ENCODE results near the gene PMPCA.

DNA sequence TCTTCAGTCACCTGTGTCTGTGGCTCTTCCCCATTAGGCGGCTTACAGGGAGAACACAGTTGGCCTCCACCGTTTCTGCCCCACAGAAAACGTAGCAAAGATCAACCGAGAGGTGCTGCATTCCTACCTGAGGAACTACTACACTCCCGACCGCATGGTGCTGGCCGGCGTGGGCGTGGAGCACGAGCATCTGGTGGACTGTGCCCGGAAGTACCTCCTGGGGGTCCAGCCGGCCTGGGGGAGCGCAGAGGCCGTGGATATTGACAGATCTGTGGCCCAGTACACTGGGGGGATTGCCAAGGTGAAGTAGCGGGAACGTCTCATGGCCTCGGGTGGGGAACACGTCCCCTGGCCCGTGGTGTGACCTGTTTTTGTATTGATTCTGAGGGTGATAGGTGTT lies 6.5 kb downstream of the PMPCA start:
- TF ChIP-seq CTCF (IDR thresholded peaks at IDR 0.05 in 4 of 5, conservative IDR thresholded peaks at IDR 0.05 in 1 of 5): no peak
- TF ChIP-seq POLR2A (IDR thresholded peaks at IDR 0.05): no peak

All from gastrocnemius medialis (tissue), 4 donors.